HepG2 (cell line): ENCODE measurements around the gene NDUFA8. TPM values are rescaled to one million over a fixed set of nuclear protein-coding genes. Genes with fewer than 3 reads are reported as not detected.

Experiments
- ARID2 ChIP-seq: sonication (generic); formaldehyde crosslinking; IDR thresholded peaks from 2 replicates; pipeline ENCODE4 v1.8.1; 2022; ENCODE audit warnings: mild to moderate bottlenecking, missing genetic modification reagents, borderline replicate concordance
- ATM ChIP-seq: fragments of 450-650 bp; IDR thresholded peaks from 2 replicates; pipeline ENCODE4 v1.7.1; 2017; ENCODE audit warnings: mild to moderate bottlenecking, borderline replicate concordance
- ATRX ChIP-seq: sonication (generic); formaldehyde crosslinking; IDR thresholded peaks from 2 replicates; pipeline ENCODE4 v1.4.0; 2020; ENCODE audit warnings: missing genetic modification reagents, borderline replicate concordance
- CEBPG ChIP-seq: IDR thresholded peaks from 2 replicates; pipeline ENCODE4 v1.6.1; 2016
- DMAP1 ChIP-seq: IDR thresholded peaks from 2 replicates; pipeline ENCODE4 v1.6.1; 2016
- IRF1 ChIP-seq: sonication (generic); formaldehyde crosslinking; IDR thresholded peaks from 2 replicates; pipeline ENCODE4 v1.4.0; 2020; ENCODE audit warnings: low read depth, mild to moderate bottlenecking, missing genetic modification reagents
- MAZ ChIP-seq, 2 experiments: sonication (generic) in 1 of 2; formaldehyde crosslinking in 1 of 2; IDR thresholded peaks; 2 replicates each; pipeline versions ENCODE4 v1.5.0 to v1.6.1; 2012 to 2020; ENCODE audit warnings: low read depth in 2 of 2, mild to moderate bottlenecking in 2 of 2, borderline replicate concordance in 1 of 2, improper control_type of control experiment in 1 of 2, low read length in 1 of 2, missing genetic modification reagents in 1 of 2, moderate library complexity in 1 of 2
- NFKB2 ChIP-seq: sonication (generic); formaldehyde crosslinking; IDR thresholded peaks from 2 replicates; pipeline ENCODE4 v1.4.0; 2020; ENCODE audit warnings: missing genetic modification reagents, borderline replicate concordance
- SMARCC2 ChIP-seq: fragments of 450-650 bp; IDR thresholded peaks from 2 replicates; pipeline ENCODE4 v1.6.1; 2017; ENCODE audit warnings: antibody characterized with exemption, mild to moderate bottlenecking
- SMARCE1 ChIP-seq: fragments of 450-650 bp; IDR thresholded peaks from 2 replicates; pipeline ENCODE4 v1.6.1; 2017; ENCODE audit warnings: borderline replicate concordance
- TIGD3 ChIP-seq: sonication (generic); formaldehyde crosslinking; IDR thresholded peaks from 2 replicates; pipeline ENCODE4 v1.5.1; 2020; ENCODE audit warnings: mild to moderate bottlenecking, missing genetic modification reagents, borderline replicate concordance
- YEATS4 ChIP-seq: sonication (generic); formaldehyde crosslinking; IDR thresholded peaks from 2 replicates; pipeline ENCODE4 v1.4.0; 2020; ENCODE audit warnings: missing genetic modification reagents, borderline replicate concordance
- ZBTB44 ChIP-seq: sonication (generic); formaldehyde crosslinking; IDR thresholded peaks from 2 replicates; pipeline ENCODE4 v1.4.0; 2020; ENCODE audit warnings: missing genetic modification reagents
- ZBTB7A ChIP-seq: sonication (generic); formaldehyde crosslinking; IDR thresholded peaks from 2 replicates; pipeline ENCODE4 v1.8.0; 2022; ENCODE audit warnings: mild to moderate bottlenecking, missing genetic modification reagents
- ZFX ChIP-seq: sonication (generic); formaldehyde crosslinking; IDR thresholded peaks from 2 replicates; pipeline ENCODE4 v1.4.0; 2020; ENCODE audit warnings: mild to moderate bottlenecking, low read depth, missing genetic modification reagents, moderate library complexity
- ZFY ChIP-seq: sonication (generic); formaldehyde crosslinking; IDR thresholded peaks from 2 replicates; pipeline ENCODE4 v1.4.0; 2020; ENCODE audit warnings: missing genetic modification reagents
- ZKSCAN5 ChIP-seq: sonication (generic); formaldehyde crosslinking; IDR thresholded peaks from 2 replicates; pipeline ENCODE4 v1.5.1; 2020; ENCODE audit warnings: mild to moderate bottlenecking, missing genetic modification reagents
- ZKSCAN8 ChIP-seq: IDR thresholded peaks from 2 replicates; pipeline ENCODE4 v1.6.1; 2016; ENCODE audit warnings: borderline replicate concordance, missing genetic modification reagents, missing compliant biosample characterization
- ZNF264 ChIP-seq: sonication (generic); formaldehyde crosslinking; IDR thresholded peaks from 2 replicates; pipeline ENCODE4 v1.4.0; 2020; ENCODE audit warnings: missing genetic modification reagents
- ZNF280B ChIP-seq: sonication (generic); formaldehyde crosslinking; IDR thresholded peaks from 2 replicates; pipeline ENCODE4 v1.5.0; 2020; ENCODE audit warnings: missing genetic modification reagents, mild to moderate bottlenecking, borderline replicate concordance
- ZNF546 ChIP-seq: sonication (generic); formaldehyde crosslinking; conservative IDR thresholded peaks from 2 replicates; pipeline ENCODE4 v1.8.1; 2023; ENCODE audit warnings: mild to moderate bottlenecking, missing genetic modification reagents
- ZNF552 ChIP-seq: sonication (generic); formaldehyde crosslinking; IDR thresholded peaks from 2 replicates; pipeline ENCODE4 v1.9.0; 2022; ENCODE audit warnings: missing genetic modification reagents, mild to moderate bottlenecking, borderline replicate concordance
- ZNF724P ChIP-seq: sonication (generic); formaldehyde crosslinking; IDR thresholded peaks from 2 replicates; pipeline ENCODE4 v1.8.0; 2022; ENCODE audit warnings: missing genetic modification reagents, borderline replicate concordance
- ZNF737 ChIP-seq: sonication (generic); formaldehyde crosslinking; IDR thresholded peaks from 2 replicates; pipeline ENCODE4 v1.5.0; 2020; ENCODE audit warnings: missing genetic modification reagents, mild to moderate bottlenecking, borderline replicate concordance
- polyA plus RNA-seq, 8 experiments: library from polyadenylated mRNA; depleted of rRNA in 3 of 8; stranded (reverse) in 7 of 8; unstranded in 1 of 8; fragments of >200 nt; fragmentation: Illumina TruSeq in 4 of 8; extraction: Trizol in 4 of 8; gene quantifications; 2 replicates each; pipeline versions ENCODE4 v1.2.1 to v1.2.3, GENCODE V29; 2011 to 2016; ENCODE audit warnings: low read depth in 4 of 8, missing spikeins in 1 of 8, mixed read lengths in 1 of 8; ENCODE audit not compliant: insufficient read depth in 1 of 8
- total RNA-seq, 5 experiments: library from RNA; depleted of rRNA; stranded (reverse); fragments of >200 nt; fragmentation: Illumina TruSeq; extraction: Trizol; gene quantifications; 2 replicates each; pipeline ENCODE4 v1.2.3, GENCODE V29; 2016; ENCODE audit warnings: low read depth in 1 of 5

Gene NDUFA8
- total and polyA plus RNA-seq, 2 of the 13 experiments (the other 11 are each of a cell fraction or from before 2014, with no cell fraction given), result 68.6 to 71.7 TPM

- TF ChIP-seq IRF1 (CRISPR knock-in tag) (no peak), ZFX (CRISPR knock-in tag) (peak; percentile 94), ATRX (no peak), ZNF280B (CRISPR knock-in tag) (peak; percentile 79), ZBTB44 (CRISPR knock-in tag) (no peak), CEBPG (peak; percentile 57), ZFY (CRISPR knock-in tag) (peak; percentile 96), SMARCC2 (no peak), SMARCE1 (no peak), ZNF724P (CRISPR knock-in tag) (no peak), MAZ (IDR thresholded peaks at IDR 0.05; ENCODE audit: borderline replicate concordance, low read depth, low read length) (no peak), MAZ (CRISPR knock-in tag; IDR thresholded peaks at IDR 0.05; ENCODE audit: low read depth) (peak; percentile 53; the same call in 1 of the 2 replicates), ZNF264 (no peak), NFKB2 (CRISPR knock-in tag) (peak; percentile 91; the same call in 1 of the 2 replicates), ZKSCAN8 (CRISPR knock-in tag) (no peak), ZKSCAN5 (CRISPR knock-in tag) (no peak), ATM (no peak), ZNF552 (CRISPR knock-in tag) (no peak), ZNF737 (CRISPR knock-in tag) (no peak), DMAP1 (CRISPR knock-in tag) (peak; percentile 57; the same call in 1 of the 2 replicates), ARID2 (CRISPR knock-in tag) (peak; percentile 61; the same call in 1 of the 2 replicates), YEATS4 (peak; percentile 69), TIGD3 (CRISPR knock-in tag) (no peak), ZNF546 (CRISPR knock-in tag) (no peak), ZBTB7A (peak; percentile 26; the same call in 1 of the 2 replicates)
Measured at GRCh38 chr9:122159026-122159924, at the start of gene NDUFA8, which contains the start of gene MORN5 (continued).
